Endodermal cell (in vitro differentiated cells): Measurements from ENCODE around the gene ENPP6. TPM values are rescaled to one million over a fixed set of nuclear protein-coding genes. Genes with fewer than 3 reads are reported as not detected.

ENCODE experiments used
- DNase-seq: peaks from one replicate; pipeline ENCODE4 v3.0.0-alpha.2; 2017
- H3K27ac ChIP-seq: 2 replicates; pipeline ENCODE4 v1.5.1; 2013; ENCODE audit warnings: mild to moderate bottlenecking, low read depth, low read length, moderate library complexity
- H3K27me3 ChIP-seq: 2 replicates; pipeline ENCODE4 v1.6.1; 2013; ENCODE audit warnings: mild to moderate bottlenecking, low read length, moderate library complexity; ENCODE audit not compliant: insufficient read depth, control insufficient read depth, poor library complexity, severe bottlenecking
- H3K36me3 ChIP-seq: 2 replicates; pipeline ENCODE4 v1.7.0; 2013; ENCODE audit warnings: mild to moderate bottlenecking, low read length, moderate library complexity; ENCODE audit not compliant: control insufficient read depth, insufficient read depth
- H3K4me1 ChIP-seq: one replicate; pipeline ENCODE4 v1.7.0; 2013; ENCODE audit warnings: low read length; ENCODE audit not compliant: control insufficient read depth, insufficient read depth
- H3K4me3 ChIP-seq: 2 replicates; pipeline ENCODE4 v1.5.1; 2013; ENCODE audit warnings: mild to moderate bottlenecking, low read length, moderate library complexity
- H3K9ac ChIP-seq: 2 replicates; pipeline ENCODE4 v1.6.1; 2013; ENCODE audit warnings: mild to moderate bottlenecking, low read length, moderate library complexity; ENCODE audit not compliant: poor library complexity, severe bottlenecking; ENCODE audit errors: extremely low read depth
- H3K9me3 ChIP-seq: 2 replicates; pipeline ENCODE4 v1.6.1; 2013; ENCODE audit warnings: mild to moderate bottlenecking, low read length, moderate library complexity; ENCODE audit not compliant: control insufficient read depth
- H3K27ac Mint-ChIP-seq: 2 replicates; pipeline ENCODE4 v1.8.0; 2020; ENCODE audit warnings: mixed read lengths
- H3K27me3 Mint-ChIP-seq: 2 replicates; pipeline ENCODE4 v1.8.0; 2021; ENCODE audit warnings: mild to moderate bottlenecking, mixed read lengths; ENCODE audit not compliant: insufficient read depth
- H3K36me3 Mint-ChIP-seq: 2 replicates; pipeline ENCODE4 v1.8.0; 2020; ENCODE audit warnings: low read depth, mixed read lengths
- H3K4me1 Mint-ChIP-seq: 2 replicates; pipeline ENCODE4 v1.8.0; 2020; ENCODE audit warnings: mixed read lengths
- H3K4me3 Mint-ChIP-seq: 2 replicates; pipeline ENCODE4 v1.8.0; 2020; ENCODE audit warnings: mild to moderate bottlenecking, moderate library complexity, mixed read lengths
- H3K9me3 Mint-ChIP-seq: 2 replicates; pipeline ENCODE4 v1.8.0; 2020; ENCODE audit warnings: mild to moderate bottlenecking, mixed read lengths
- CTCF ChIP-seq: fragments of 200-600 bp; sonication (generic); conservative IDR thresholded peaks from 2 replicates; pipeline ENCODE4 v1.5.0; 2021; ENCODE audit warnings: antibody characterized with exemption, mild to moderate bottlenecking
- WGBS, 2 experiments: methylation state at CpG; one replicate each; pipeline versions ENCODE4 v1.1.5 to v1.1.7; 2013; ENCODE audit warnings: missing lambda C conversion rate in 2 of 2, mixed read lengths in 1 of 2; ENCODE audit not compliant: insufficient coverage in 1 of 2, insufficient read length in 1 of 2; 5-methylcytosine and 5-hydroxymethylcytosine counted together
- total RNA-seq, 2 donors: library from RNA; stranded (reverse); fragmentation: NEBNext Ultra II Directional in 1 of 2; extraction: Animal tissue kit (Norgen Biotek cat#: 25700) in 1 of 2; gene quantifications; 2 replicates in 1 of 2; 3 replicates in 1 of 2; pipeline ENCODE4 v1.2.1, GENCODE V29; 2021

ENPP6 gene
- total RNA-seq, 2 donors from 2014 or later = 0.07 TPM; not detected in 1

GRCh38 chr4:184234155-184234554, 16.5 kb upstream of the ENPP6 start:
- H3K4me3 ChIP-seq = no peak overlapping the region
- H3K27ac ChIP-seq = no peak overlapping the region
- no peak overlapping the region for H3K9ac ChIP-seq
- H3K27ac Mint-ChIP-seq = no peak overlapping the region
- H3K36me3 Mint-ChIP-seq = no peaks in the 10 kb centered on the region
- no peak for TF ChIP-seq CTCF
- 83 to 88% methylated on average over 3 to 4 of the region's 4 CpGs for WGBS, 2 experiments
- H3K4me1 ChIP-seq = no peaks in the 10 kb centered on the region
- no peaks in the 10 kb centered on the region for H3K27me3 ChIP-seq
- no peaks in the 10 kb centered on the region for H3K36me3 ChIP-seq
- no peaks in the 10 kb centered on the region for H3K27me3 Mint-ChIP-seq
- no peaks in the 10 kb centered on the region for H3K9me3 ChIP-seq
- no peak overlapping the region for H3K4me3 Mint-ChIP-seq
- H3K9me3 Mint-ChIP-seq = no peaks in the 10 kb centered on the region
- H3K4me1 Mint-ChIP-seq = no peaks in the 10 kb centered on the region
- DNase-seq = no peak

DNA sequence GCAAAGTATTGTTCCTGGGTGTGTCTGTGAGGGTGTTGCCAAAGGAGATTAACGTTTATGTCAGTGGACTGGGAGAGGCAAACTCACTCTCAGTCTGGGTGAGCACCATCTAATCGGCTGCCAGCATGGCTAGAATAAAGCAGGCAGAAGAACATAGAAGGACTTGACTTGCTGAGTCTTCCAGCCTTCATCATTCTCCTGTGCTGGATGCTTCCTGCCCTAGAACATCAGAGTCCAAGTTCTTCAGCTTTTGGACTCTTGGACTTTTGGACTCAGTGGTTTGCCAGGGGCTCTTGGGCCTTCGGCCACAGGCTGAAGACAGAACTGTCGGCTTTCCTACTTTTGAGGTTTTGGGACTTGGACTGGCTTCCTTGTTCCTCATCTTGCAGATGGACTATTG, 15.3 kb upstream of the ENPP6 start:
- TF ChIP-seq CTCF = no peak
- no peak for DNase-seq
- Histone ChIP-seq H3K27me3 (no peaks in the 10 kb centered on the region), H3K4me1 (no peaks in the 10 kb centered on the region), H3K36me3 (no peaks in the 10 kb centered on the region), H3K9me3 (no peaks in the 10 kb centered on the region), H3K9ac (no peak overlapping the region), H3K4me3 (no peak overlapping the region), H3K27ac (no peak overlapping the region)
- Mint-ChIP-seq H3K9me3 (no peaks in the 10 kb centered on the region), H3K27me3 (no peaks in the 10 kb centered on the region), H3K36me3 (no peaks in the 10 kb centered on the region), H3K27ac (no peak overlapping the region), H3K4me1 (no peaks in the 10 kb centered on the region), H3K4me3 (no peak overlapping the region)
- 92 to 97% methylated on average over 3 to 4 of the region's 4 CpGs for WGBS, 2 experiments

DNA sequence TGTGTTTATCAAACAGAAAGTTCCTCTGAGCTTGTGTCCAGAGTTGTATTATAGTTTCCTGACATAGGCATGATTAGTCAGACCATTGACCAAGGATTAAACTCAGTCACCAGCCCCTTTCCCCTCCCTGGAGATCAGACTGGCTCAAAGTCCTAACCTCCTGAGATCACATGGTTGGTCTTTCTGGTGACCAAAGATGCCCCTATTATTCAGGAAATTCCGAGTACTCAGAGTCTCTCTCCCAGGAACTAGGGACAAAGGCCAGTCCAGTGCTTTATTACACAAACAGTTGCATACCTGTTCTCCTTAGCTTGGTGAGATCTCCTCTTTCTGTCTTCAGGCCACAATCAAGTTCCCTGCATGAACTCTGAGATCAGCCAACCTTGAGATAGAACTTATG, 14.5 kb upstream of the ENPP6 start:
- 82 to 85% methylated on average over 1 of the region's 1 CpG for WGBS, 2 experiments
- H3K4me1 Mint-ChIP-seq = no peaks in the 10 kb centered on the region

More for the DNA sequence above, 14.5 kb upstream of the ENPP6 start:
- Histone ChIP-seq H3K36me3 (no peaks in the 10 kb centered on the region), H3K27me3 (no peaks in the 10 kb centered on the region), H3K4me3 (no peak overlapping the region), H3K9me3 (no peaks in the 10 kb centered on the region), H3K27ac (no peak overlapping the region), H3K9ac (no peak overlapping the region), H3K4me1 (no peaks in the 10 kb centered on the region)
- DNase-seq = no peak
- H3K36me3 Mint-ChIP-seq = no peaks in the 10 kb centered on the region
- no peak for TF ChIP-seq CTCF
- no peak overlapping the region for H3K4me3 Mint-ChIP-seq
- no peaks in the 10 kb centered on the region for H3K9me3 Mint-ChIP-seq
- H3K27ac Mint-ChIP-seq = no peak overlapping the region
- no peaks in the 10 kb centered on the region for H3K27me3 Mint-ChIP-seq
